NCI-H82 treated with DMSO at 0.1 percent for 48 hours (cell line): ENCODE results near the gene CBARP.
"Not testable (repeated sequence)": the region's sequence is repeated elsewhere in the genome, so short reads cannot be mapped to it uniquely, and the experiment has no call there.

Experiments
- DNase-seq: peaks from one replicate; lab custom pipeline; 2025; ENCODE audit not compliant: unreplicated experiment; lab: John Stamatoyannopoulos, UW

Gene CBARP

GRCh38 chr19:1252821-1253513, 15.2 kb upstream of the CBARP start:
- DNase-seq, result no peak

GRCh38 chr19:1252221-1252820, 14.5 kb upstream of the CBARP start:
- no peak for DNase-seq

GRCh38 chr19:1251330-1252220, 13.8 kb upstream of the CBARP start:
- DNase-seq, result no peak

GRCh38 chr19:1250437-1251260, 12.8 kb upstream of the CBARP start:
- peak; percentile 61 for DNase-seq

- no peak for DNase-seq
Measured at GRCh38 chr19:1249990-1250436, 12.2 kb upstream of the CBARP start.

GRCh38 chr19:1249298-1249989, 11.6 kb upstream of the CBARP start:
- peak; percentile 72 for DNase-seq

- no peak for DNase-seq
Measured at GRCh38 chr19:1248786-1249297, 11.0 kb upstream of the CBARP start.

GRCh38 chr19:1248139-1248785, 10.5 kb upstream of the CBARP start, which contains the start of gene MIDN:
TSS of gene MIDN (plus strand) at chr19:1248583. CDS start at chr19:1250297, 1,714 bp downstream.
- DNase-seq, result no peak

- no peak for DNase-seq
Measured at GRCh38 chr19:1247748-1248138, 9.9 kb upstream of the CBARP start.

- DNase-seq, result not testable (repeated sequence)
Measured at GRCh38 chr19:1246265-1247087, 8.7 kb upstream of the CBARP start.

GRCh38 chr19:1245494-1246264, 7.9 kb upstream of the CBARP start:
- no peak for DNase-seq

- no peak for DNase-seq
Measured at GRCh38 chr19:1244693-1245451, 7.1 kb upstream of the CBARP start.

GRCh38 chr19:1243768-1244692, 6.2 kb upstream of the CBARP start:
- DNase-seq, result no peak

- peak; percentile 65 for DNase-seq
Measured at GRCh38 chr19:1241417-1242095, 3.8 kb upstream of the CBARP start, which contains the start of gene ATP5F1D. TSS of gene ATP5F1D (plus strand) at chr19:1241751. CDS start at chr19:1241851, 100 bp downstream.

- DNase-seq, result no peak
Measured at GRCh38 chr19:1240925-1241324, 3.1 kb upstream of the CBARP start.
